NCI-H2081 (cell line): Measurements from ENCODE around the gene SOX13.
"Not testable (repeated sequence)": the region's sequence is repeated elsewhere in the genome, so short reads cannot be mapped to it uniquely, and the experiment has no call there.

Experiments used
- DNase-seq, 2 experiments: peaks; one replicate each; lab custom pipeline; 2025; lab: John Stamatoyannopoulos, UW

The SOX13 gene

GRCh38 chr1:204072931-204073836 is at the start of gene SOX13:
SOX13 (plus strand) TSS chr1:204073115; CDS start chr1:204112916, 39,801 bp downstream.
- DNase-seq: peak; percentile 51 to 60

GRCh38 chr1:204025917-204026707 is 46.8 kb upstream of the SOX13 start:
- DNase-seq: no peak

GRCh38 chr1:204027446-204027845 is 45.5 kb upstream of the SOX13 start:
- no peak for DNase-seq

- DNase-seq: no peak
Measured at GRCh38 chr1:204029016-204029415, 43.9 kb upstream of the SOX13 start.

DNA sequence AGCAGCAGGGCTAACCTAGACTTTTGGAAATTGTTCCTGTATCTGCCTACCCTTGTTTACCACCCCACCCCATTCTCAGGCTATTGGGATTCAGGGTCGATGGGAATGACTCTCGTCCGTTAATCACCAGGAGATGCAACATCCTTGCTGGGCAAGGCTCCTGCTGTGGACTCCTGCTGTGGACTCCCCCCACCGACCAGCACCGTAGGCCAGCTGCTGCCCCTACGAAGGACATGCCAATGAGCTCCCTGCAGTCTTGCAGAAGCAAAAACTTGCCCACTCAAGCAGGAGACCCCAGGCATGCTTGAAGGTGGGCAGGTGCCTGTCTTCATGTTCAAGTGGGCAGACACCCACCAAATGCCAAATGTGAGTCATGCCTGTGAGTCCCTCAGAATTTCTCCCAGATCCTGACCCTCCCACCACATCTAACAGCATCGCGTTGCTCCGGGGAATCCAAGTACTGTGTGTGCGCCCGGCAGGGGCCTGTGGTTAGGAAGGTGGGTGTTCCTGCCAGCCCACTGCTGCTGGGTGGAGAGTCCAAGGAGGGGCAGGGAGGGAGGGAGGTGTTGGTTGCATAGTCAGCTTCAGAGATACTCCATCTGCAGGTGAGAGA is 41.7 kb upstream of the SOX13 start:
- DNase-seq: no peak

GRCh38 chr1:204032642-204033235 is 40.2 kb upstream of the SOX13 start:
- DNase-seq: no peak

DNA sequence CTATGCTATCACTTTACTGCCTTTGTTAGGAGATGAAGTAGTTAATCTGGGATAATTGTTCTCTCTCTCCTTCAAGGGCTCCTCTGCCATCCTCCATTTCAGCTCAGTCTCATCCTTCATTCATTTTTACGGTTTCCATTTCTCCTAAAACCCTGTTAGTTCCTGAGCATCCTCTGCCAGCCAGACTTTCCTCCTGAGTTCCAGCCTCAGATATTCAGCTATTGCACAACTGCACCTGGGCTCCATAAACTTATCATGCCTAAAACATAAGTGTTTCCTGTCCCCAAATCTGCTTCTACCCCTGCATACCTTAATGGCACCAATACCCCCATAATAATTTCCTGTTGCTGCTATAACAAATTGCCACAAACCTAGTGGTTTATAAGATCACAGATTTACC is 39.6 kb upstream of the SOX13 start:
- no peak for DNase-seq

- DNase-seq: no peak
Measured at GRCh38 chr1:204036882-204037655, 35.8 kb upstream of the SOX13 start.

DNA sequence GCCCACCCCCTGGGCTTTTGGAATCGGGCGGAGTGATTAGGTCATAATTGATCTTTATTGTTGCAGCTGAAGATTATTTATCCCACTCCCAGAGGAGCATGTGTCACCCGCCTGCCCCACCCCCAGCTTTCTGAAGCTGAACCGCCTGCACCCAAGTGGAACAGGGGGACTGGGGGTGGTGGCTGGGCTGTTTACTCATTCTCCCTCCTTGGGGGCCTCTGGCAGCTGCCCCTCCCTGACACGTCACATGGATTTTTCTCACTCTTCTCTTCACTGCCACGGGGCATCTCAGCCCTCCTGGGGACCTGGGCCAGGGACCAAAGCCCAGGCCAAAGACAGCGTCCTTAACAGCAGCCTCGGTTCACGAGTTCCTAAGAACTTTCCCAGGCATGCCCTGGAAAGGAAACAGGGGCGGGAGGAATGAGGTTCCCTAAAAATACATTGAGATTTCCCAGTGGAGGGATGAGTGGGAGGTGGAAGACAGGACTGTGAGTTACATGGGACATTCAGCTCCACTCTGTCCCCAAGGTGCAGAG is 31.6 kb upstream of the SOX13 start:
- DNase-seq: peak in 1 of 2 experiments; percentile 22

DNA sequence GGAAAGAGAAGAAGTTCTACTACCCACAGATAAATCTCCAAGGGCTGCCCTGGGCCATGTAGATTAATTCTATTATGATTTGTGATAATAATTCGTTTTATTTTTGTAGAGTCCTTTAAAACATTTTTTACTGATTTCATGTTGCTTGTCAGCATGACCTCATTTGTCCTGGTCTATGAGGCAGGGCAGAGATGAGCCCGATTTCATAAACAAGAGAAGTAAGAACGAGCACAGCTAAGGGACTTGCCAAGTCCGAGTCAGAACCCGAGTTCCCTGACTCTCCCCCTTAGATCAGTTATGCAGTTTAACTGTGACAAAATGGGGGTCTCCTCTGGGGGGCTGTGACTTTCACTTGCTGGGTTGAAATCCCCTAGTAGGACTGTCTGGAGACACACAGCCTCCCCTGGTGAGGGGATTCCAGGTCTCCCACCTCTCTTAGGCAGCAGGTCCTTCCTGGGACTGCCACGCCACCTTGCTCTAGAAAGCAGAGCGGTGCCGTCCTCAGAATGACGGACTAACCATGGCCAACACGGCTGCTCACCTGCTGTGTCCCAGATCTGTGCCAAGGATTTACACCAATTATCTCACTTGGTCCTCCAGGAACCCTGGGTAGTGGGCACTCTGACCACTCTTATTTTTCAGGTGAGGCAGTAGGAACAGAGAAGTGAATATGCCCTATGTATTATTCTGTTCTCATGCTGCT is 31.0 kb upstream of the SOX13 start:
- no peak for DNase-seq

- no peak for DNase-seq
Measured at GRCh38 chr1:204042516-204042915, 30.4 kb upstream of the SOX13 start.

- DNase-seq: no peak
Measured at GRCh38 chr1:204043680-204044079, 29.2 kb upstream of the SOX13 start.

GRCh38 chr1:204044448-204044847 is 28.5 kb upstream of the SOX13 start:
- no peak for DNase-seq

GRCh38 chr1:204045430-204045829 is 27.5 kb upstream of the SOX13 start:
- DNase-seq: no peak

DNA sequence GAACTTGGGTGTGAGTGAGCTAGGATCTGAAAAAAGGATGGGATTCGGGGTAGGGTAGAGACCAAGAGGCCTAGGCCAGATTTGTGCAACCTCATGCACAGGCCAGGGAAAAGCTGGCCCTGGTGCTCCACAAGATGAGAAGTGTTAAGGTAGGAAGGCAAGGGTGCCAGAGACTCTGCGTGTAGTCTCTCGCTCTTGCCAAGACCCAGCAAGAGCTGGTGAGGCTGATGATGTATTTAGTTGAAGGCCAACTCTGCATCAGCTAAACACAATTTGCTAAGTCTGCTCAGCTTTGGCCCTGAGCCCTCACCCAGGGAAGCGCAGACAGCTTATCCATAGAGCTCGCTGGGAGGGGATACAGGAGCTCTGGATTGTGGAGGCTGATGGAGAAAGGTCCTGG is 26.6 kb upstream of the SOX13 start:
- no peak for DNase-seq

- not testable (repeated sequence) for DNase-seq
Measured at GRCh38 chr1:204048796-204049195, 24.1 kb upstream of the SOX13 start.

DNA sequence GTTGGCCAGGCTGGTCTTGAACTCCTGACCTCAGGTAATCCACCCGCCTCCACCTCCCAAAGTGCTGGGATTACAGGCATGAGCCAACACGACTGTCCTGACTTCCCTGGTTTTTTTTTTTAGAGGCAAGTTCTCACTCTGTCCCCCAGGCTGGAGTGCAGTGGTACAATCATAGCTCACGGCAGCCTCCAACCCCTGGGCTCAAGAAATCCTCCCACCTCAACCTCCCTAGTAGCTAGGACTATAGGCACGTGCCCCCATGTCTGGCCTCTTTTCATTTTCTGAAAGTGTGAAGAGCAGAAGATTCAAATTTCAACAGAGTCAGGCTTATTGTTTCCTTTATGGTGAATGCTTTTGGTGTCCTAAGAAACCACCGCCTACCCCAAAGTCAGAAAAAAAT is 21.7 kb upstream of the SOX13 start:
- DNase-seq: no peak

GRCh38 chr1:204051718-204052117 is 21.2 kb upstream of the SOX13 start:
- no peak for DNase-seq

DNA sequence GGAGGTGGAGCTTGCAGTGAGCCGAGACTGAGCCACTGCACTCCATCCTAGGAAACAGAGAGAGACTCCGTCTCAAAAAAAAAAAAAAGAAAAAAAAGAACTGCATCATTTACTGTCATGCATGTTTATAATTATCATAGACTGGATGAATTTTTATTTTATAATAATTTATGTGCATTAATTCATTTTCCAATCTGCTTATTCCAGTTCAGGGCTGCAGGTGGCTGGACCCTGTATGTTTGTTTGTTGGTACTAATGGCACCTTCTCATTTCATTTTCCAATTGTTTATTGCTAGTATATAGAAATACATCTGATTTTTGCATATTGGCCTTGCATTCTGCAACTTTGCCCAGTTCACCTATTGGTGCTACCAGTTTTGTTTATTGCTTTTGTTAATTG is 19.0 kb upstream of the SOX13 start:
- no peak for DNase-seq

GRCh38 chr1:204059970-204060369 is 12.9 kb upstream of the SOX13 start:
- no peak for DNase-seq

- no peak for DNase-seq
Measured at GRCh38 chr1:204062106-204062505, 10.8 kb upstream of the SOX13 start.
